HG02852 (cell line): ENCODE data around the gene GPR12.

Experiments
- ATAC-seq: cut with Tn5 transposase; IDR thresholded peaks from one replicate; pipeline ENCODE4 v1.9.1; 2021; ENCODE audit warnings: mild to moderate bottlenecking, moderate library complexity; ENCODE audit not compliant: unreplicated experiment

The GPR12 gene

GRCh38 chr13:26706381-26706780 lies 54.2 kb downstream of the GPR12 start:
- no peak for ATAC-seq

DNA sequence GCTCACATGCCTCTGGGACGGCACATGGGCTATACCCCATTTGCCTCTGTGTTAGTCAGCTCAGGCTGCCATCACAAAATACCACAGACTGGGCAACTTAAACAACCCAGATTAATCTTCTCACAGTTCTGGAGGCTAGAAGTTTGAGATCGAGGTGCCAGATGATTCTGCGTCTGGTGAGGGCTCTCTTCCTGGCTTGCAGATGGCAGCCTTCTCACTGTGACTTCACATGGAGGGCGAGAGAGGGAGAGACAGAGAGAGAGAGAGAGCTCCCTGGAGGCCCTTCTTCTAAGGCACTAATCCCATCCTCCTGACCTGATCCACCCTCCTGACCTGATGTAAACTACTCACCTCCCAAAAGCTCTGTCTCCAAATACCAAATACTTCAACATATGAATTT lies 55.0 kb downstream of the GPR12 start:
- no peak for ATAC-seq
